Activated CD4-positive, alpha-beta T cell treated with anti-CD3 and anti-CD28 coated beads, Interleukin-2, amount 50 U/mL, for 4 hours (primary cell): ENCODE measurements around the gene TPM2.
A peak's percentile ranks its signal among the peaks of the same experiment; 100 is the strongest.

ENCODE experiments used
- DNase-seq, 2 experiments: peaks; one replicate each; pipeline ENCODE4 v3.0.0-alpha.2; 2020

The TPM2 gene

DNA sequence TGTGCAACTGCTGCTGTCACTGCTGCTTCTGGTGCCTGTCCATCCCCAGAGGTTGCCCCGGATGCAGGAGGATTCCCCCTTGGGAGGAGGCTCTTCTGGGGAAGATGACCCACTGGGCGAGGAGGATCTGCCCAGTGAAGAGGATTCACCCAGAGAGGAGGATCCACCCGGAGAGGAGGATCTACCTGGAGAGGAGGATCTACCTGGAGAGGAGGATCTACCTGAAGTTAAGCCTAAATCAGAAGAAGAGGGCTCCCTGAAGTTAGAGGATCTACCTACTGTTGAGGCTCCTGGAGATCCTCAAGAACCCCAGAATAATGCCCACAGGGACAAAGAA lies 15.7 kb downstream of the TPM2 start:
- no peak for DNase-seq

DNA sequence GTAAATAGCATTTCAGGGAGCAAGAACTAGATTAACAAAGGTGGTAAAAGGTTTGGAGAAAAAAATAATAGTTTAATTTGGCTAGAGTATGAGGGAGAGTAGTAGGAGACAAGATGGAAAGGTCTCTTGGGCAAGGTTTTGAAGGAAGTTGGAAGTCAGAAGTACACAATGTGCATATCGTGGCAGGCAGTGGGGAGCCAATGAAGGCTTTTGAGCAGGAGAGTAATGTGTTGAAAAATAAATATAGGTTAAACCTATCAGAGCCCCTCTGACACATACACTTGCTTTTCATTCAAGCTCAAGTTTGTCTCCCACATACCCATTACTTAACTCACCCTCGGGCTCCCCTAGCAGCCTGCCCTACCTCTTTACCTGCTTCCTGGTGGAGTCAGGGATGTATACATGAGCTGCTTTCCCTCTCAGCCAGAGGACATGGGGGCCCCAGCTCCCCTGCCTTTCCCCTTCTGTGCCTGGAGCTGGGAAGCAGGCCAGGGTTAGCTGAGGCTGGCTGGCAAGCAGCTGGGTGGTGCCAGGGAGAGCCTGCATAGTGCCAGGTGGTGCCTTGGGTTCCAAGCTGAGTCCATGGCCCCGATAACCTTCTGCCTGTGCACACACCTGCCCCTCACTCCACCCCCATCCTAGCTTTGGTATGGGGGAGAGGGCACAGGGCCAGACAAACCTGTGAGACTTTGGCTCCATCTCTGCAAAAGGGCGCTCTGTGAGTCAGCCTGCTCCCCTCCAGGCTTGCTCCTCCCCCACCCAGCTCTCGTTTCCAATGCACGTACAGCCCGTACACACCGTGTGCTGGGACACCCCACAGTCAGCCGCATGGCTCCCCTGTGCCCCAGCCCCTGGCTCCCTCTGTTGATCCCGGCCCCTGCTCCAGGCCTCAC lies 16.3 kb downstream of the TPM2 start, which contains the start of gene CA9:
Gene CA9, plus strand, starts transcription at position 797 of the 893 bp plus-strand sequence. Its CDS starts 32 bp downstream, at position 829.
- DNase-seq = no peak

DNA sequence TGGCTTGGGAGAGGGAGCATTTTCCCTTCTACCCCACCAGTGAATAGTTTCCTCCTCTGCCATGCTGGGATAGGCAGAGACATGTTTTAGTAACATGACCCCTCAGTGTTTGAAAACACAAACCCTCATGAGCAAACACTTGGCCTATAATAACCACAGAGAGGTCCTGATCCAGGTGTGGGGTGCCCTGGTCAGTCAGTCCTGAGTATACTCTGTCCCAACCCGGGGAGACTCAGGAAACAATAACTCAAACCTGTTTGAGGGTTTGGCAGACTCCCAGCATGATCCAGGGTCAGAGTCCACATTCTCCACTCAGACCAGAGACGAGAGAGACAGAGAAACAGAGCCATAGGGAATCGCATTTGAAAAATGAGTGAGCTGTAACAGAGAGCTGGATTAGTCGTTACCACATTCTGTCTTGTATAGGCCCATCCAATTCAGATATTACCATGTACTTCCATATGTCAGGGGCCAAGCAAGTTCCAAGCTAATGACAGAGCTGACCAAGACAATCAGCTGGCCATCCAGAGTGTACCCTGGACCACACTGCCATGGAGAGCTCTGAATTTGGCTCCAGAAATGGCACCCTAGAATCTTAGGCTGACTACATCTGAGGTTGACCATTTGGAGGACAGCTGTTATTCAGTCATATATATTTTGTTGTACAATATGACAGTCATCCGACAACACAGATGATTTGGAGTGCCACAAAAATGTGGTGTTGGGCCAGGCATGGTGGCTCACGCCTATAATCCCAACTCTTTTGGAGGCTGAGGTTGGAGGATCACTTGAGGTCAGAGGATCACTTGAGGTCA lies 20.2 kb downstream of the TPM2 start:
- DNase-seq = no peak

DNA sequence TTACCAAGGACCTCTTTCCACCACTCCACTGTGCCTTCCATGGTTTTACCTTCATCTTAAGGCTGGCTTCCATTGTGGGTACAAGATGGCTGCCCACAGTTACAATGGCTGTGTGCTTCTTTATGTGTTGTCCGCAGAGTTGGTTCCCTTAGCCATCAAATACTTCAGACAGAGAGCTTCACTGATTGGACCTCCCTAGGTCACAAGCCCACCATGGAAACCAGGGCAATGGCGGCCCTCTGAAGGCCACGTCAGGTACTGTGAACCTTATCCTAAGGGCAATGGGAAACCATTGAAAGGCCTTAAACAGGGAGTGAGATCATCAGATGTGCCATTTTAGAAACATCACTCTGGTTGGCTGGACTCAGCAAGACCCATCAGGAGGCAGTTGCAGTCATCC lies 21.8 kb downstream of the TPM2 start:
- DNase-seq = no peak

DNA sequence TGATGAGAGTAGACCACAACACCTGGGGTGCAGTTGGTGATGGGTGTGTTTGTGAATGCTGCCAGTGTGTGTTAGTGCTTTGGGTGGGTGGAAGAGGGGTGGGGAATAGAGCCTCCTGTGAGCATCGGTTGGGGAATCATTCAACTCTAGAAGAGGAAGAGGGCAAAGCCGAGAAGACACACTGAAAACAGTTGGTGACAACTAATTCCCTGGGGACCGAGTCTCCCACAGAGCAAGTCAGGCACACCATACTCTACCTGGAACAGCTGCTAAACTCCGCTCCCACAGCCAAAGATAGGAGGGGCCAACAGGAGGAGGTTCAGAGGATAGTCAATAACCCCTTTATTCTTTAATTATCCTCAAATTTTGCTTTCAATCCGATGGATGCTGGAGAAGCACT lies 23.2 kb downstream of the TPM2 start:
- DNase-seq = no peak

DNA sequence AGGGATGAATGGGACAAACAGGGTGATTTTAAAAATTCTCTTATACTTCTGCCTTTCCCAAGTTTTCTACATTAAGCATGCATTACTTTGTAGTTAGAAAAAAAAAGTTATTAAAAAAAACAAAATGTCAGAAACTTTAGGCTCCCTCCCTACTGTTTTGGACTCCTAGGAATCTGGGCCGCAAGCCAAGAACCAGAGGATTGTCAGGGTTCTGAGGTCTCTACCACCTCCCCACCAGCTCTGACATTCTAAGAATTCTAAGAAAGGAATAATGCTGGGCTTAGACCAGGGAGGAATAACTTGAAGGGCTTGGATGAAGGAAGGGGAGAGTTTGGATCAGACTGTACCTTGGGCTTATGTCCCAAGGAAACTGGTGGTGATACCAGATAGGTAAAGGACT lies 23.7 kb downstream of the TPM2 start:
- DNase-seq = no peak

DNA sequence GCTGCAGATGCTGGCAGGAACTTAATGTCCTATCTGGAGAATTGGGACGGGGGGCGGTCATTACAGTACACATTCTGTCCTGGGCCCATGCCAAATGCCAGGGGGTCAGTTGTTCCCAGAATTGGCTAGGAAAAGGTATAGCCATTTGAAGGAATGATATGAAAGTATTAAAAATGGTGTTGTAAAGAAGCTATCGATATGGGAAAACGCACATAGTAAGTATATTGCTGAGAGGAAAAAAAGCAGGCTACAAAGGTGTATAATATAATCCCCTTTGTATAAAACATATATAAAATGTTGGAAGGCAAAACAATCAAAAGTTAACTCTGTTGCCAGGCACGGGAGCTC lies 24.3 kb downstream of the TPM2 start:
- DNase-seq = no peak

DNA sequence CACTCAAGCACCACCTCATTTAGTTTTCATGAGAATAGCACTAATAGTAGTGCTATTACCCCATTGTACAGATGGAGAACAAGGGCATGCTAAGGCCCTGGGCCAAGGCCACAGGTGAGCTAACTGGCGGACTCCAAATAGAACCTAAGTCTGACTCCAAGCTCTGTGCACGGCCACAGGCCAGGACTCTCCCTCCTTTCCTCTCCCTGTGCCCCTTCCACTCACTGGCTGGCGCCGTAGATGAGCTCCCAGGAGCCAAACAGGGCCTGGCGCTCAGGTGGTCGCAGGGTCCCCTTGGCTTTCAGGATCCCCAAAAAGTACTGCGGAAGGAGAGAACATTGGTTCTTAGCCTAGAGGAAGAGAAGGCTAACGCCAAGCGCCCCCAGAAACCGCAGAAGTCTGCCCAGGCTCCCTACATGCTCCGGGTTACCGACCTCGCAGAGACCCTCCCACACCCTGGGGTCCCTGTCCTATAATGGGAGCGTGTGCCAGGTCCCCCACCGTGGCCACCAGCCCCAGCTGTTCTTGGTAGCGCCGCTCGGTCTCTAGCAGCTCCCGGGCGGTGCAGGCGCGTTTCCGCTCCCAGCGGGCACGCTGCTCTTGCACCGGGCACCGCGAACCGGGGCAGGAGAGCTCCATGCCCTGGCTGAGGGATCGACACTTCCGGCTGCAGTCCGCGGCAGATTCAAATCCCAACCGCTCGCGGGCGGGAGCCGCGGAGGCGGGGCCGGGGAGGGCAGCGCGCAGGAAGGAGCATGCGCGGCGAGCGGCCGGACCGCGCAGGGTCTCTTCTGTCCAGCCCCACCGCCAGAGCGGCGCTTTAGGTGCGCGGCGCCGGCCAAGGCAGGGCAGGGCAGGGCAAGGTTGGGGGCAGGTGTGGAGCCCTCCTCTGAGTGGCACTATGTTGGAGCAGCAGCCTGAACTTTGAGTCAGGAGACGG lies 24.9 kb downstream of the TPM2 start, which contains the start of gene ARHGEF39:
Gene ARHGEF39, minus strand, starts transcription at position 665 of the 940 bp plus-strand sequence. Its CDS starts 26 bp downstream, at position 639.
- peak in 1 of 2 experiments; percentile 30 for DNase-seq

DNA sequence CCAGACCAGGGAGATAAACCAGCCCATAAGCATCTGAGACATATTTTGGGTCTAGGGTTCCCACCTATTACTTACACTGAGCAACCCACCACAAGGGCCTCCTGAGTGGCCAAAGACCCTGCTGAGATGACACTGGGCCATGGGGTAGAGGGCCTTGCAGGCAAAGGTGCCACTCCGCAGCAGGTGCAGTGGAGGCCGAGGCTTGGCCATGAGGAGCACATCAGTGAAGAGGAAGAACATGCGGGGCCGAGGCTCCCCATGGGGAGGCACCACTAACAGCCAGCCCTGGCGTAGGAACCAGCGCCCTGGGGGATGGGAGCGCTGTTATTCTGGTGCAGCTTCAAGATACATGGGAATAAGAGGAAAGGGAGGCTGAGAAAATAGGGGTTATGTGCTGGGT lies 27.3 kb downstream of the TPM2 start:
- no peak for DNase-seq

DNA sequence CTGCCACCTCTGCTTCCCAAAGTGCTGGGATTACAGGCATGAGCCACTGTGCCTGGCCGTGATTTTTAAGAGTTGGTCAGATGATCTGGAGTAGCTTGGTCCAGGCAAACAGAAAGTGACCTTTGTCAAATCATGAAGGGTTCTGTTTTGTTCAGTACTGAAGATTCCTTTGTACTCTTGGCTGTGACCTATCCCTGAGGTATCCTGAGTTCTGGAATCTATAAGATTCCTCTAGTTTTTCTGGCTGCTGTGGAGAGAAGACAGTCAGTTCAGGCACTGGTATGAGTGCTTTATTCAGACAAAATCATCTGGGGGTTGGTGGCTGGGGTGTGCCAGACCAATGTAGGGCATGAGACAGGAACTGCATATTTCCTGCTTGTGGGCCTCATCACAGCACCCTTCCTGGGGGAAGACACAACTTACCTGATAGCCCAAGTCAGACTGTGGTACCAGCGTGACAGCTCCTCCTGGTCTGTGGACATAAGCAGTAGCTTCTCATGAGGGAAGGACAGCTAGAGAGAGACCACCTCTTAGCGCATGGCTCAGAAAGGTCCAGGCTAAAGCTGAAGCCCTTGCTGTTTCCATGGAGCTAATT lies 27.9 kb downstream of the TPM2 start:
- DNase-seq = no peak

DNA sequence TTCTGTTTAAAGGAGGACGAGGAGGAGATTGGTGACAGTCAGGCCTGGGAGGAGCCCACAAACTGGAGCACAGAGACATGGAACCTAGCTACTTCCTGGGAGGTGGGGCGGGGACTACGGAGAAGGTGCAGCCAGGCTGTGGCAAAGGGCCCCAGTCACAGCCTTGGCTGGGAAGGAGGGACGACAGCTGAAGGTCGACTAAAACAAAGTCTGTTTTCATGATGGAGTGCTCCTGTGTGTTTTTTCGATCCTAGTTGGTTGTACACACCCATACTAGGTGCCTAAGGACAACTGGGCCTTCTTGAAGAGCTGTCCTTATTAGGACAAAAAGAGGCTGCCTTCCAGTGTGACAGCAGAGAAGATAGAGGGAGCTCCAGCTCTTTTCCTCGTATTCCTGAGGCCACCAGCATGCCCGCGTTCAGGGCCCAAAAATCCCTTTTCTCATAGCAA lies 28.7 kb downstream of the TPM2 start:
- DNase-seq = no peak

DNA sequence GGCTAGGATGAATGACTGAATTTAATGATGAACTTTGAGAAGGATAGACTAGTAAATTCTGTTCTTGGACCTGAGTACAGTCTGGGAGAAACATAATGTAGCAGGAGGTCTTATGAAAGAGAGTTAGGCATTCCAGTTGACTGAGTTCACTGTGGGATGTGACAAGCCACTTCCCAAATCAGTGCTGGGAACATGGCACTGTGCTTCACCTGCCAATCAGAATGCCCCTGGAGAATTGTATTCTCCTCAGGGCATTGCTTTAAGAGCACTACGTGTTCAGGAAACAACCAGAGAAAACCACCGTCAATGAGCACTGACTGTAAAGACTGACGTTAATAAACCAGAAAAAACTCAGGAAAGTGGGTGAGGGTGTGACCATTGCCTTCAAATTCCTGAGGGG lies 30.4 kb downstream of the TPM2 start:
- no peak for DNase-seq

DNA sequence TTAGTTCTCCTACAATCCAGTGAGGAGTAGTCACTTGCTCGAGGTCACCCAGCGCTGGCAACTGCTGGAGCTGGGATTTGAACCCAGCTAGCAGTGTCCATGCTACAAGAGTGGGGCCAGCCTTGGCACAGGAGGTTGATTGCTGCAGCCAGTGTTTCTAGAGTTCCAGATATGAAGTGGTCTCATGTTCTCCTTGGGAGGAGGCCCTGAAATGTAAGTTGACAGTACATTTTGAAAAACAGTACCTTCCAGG lies 30.8 kb downstream of the TPM2 start:
- no peak for DNase-seq

DNA sequence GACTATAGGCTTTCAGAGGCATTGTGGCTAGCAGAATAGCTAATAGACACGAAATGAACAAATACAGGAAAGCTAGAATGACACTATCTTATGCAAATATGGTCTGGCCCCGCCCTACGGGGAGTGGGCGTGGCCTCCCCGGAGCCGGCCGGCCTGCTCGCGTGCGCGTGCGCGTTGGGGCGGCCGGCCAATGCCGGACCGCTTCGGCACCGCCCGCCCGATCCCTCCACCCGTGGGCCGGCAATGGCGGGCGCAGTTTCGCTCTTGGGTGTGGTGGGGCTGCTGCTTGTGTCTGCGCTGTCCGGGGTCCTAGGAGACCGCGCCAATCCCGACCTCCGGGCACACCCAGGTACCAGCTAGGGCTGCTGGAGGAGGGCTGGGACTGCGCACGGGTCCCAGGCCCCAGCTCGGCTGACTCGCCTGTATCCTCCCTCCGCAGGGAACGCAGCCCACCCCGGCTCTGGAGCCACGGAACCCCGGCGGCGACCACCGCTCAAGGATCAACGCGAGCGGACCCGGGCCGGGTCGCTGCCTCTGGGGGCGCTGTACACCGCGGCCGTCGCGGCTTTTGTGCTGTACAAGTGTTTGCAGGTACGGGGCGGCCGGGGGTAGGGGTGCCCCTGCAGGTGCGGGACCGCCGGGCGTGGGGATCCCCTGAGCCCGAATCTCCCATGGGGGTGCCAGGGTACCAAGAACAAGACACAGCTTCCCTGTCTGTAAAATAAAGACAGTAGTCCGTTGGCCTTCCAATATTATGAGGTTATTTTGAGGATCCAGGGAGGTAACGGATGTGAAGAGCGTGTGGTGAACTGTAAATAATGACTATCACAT lies 31.4 kb downstream of the TPM2 start, which contains the start of gene CCDC107:
Gene CCDC107, plus strand, starts transcription at position 156 of the 831 bp plus-strand sequence. Its CDS starts 88 bp downstream, at position 244.
- peak; percentile 75 to 80 for DNase-seq

DNA sequence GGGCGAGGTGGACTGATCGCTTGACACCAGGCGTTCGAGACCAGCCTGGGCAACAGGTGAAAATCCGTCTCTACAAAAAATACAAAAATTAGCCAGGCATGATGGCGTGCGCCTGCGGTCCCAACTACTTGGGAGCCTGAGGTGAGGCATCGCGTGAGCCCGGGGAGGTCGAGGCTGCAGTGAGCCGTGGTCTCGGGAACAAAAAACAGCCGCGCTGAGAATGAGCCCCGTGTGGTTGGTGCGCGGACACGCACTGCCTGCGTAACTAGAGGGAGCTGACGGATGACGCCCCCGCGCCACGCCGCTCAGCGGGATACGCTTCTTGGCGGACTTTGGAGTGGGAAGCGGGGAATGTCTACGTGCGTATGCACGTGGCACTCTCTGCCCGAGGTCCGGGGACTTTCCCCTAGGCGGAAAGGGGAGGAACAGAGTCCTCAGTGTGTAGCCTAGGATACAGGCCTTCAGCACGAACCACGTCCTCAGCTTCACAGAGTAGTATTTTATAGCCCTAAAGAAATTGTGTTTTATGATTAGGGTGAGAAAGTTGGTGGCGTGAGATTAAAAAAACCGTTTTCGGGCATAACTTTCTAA lies 32.1 kb downstream of the TPM2 start, which contains the start of gene RMRP:
Gene RMRP, minus strand, starts transcription at position 474 of the 591 bp plus-strand sequence.
- DNase-seq = peak; percentile 89 to 92

DNA sequence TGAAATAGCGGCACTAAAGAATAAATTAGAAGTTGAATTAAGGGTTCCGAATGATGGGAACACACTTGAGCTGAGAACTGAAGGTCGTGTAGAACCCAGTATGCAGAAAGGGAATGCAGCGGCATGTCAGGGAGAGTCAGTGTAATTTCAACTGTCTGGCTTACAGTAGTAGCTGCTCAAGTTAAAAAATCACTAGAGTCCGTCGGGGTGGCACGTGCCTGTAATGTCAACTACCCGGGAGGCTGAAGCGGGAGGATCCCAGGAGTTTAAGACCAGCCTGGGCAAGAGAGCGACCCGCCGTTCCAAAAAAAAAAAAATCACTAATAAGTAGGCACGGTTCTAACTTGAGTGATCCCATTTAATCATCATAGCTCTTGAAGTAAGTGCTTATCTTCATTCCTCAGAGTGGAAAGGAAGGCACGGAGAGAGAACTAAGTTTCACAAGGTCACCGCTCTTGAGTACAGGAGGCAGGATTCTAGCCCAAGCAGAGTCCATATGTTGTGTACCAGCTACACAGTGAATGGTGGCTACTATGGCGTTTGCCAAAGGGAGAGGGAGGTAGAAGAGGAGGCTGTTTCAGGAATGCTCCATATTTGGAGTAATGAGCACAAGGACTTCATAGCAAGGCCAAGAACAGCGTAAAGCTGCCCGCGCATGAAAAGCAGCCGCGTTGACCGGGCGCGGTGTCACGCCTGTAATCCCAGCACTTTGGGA lies 32.7 kb downstream of the TPM2 start:
- no peak for DNase-seq

DNA sequence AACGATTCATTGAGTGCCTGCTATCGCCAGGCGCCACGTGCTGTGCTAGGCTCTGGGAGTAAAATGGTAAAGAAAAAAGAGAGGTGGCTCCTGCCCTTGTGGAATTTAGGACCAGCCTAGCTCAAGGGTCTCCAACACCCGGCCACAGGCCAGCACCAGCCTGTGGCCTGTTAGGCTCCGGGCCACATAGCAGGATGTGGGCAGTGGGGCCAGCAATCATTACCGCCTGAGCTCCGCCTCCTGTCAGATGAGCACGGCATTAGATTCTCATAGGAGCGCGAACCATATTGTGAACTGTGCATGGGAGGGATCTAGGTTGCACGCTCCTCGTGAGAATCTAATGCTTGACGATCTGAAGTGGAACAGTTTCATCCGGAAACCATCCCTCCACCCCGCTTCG lies 33.4 kb downstream of the TPM2 start:
- no peak for DNase-seq

DNA sequence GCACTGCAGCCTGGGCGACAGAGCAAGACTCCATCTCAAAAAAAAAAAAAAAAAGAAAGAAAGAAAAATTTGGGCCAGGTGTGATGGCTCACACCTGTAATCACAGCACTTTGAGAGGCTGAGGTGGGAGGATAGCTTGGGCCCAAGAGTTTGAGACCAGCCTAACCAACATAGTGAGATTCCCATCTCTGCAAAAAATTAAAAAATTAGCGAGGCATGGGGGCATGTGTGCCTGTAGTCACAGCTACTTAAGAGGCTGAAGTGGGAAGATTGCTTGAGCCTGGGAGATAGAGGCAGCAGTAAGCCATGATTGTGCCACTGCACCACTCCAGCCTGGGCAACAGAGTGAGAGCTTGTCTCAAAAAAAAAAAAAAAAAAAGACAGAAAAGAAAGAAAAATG lies 36.1 kb downstream of the TPM2 start:
- DNase-seq = no peak

DNA sequence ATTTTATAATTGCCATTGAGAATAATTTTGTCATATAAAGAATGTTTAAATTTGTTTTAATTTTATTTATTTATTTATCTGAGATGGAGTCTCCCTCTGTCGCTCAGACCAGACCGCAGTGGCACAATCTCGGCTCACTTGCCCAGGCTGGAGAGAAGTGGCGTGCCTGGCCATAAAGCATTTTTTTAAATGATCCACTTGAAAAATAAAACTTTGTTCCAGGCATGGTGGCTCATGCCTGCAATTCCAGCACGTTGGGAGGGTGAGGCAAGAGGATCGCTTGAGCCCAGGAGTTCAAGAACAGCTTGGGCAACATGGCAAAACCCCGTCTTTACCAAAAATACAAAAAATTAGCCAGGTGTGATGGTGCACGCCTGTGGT lies 36.9 kb downstream of the TPM2 start:
- DNase-seq = no peak
